ENCODE data around the gene MEIOSIN. TPM values are rescaled to one million over a fixed set of nuclear protein-coding genes. Genes with fewer than 3 reads are reported as not detected.
"Not testable (repeated sequence)": the region's sequence is repeated elsewhere in the genome, so short reads cannot be mapped to it uniquely, and the experiment has no call there.

Gene MEIOSIN
- total RNA-seq, 4 donors from 2014 or later: not detected

DNA sequence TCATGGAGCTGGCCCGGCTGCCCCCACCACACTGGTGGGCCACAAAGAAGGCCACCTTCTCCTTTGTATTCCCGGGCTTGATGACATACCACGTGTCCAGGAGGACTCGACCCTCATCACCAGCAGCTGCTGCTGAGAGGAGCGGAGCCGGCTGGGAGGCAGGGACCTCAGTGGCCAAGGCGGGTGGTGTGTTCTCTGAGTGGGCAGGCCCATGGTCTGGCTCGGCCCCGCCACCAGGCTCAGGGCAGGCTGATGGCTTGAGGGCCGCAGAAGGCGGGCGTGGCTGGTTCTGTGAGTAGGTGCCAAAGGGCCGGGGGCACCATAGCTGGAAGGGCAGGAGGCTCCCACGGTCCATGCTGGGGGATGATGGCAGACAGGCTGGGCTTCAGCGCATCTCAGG is 20.1 kb upstream of the MEIOSIN start:
- no peak for DNase-seq (ENCODE audit: low spot score)
- TF ChIP-seq CTCF (IDR thresholded peaks at IDR 0.05): no peak
- no peak for ATAC-seq (ENCODE audit: low FRiP score)

DNA sequence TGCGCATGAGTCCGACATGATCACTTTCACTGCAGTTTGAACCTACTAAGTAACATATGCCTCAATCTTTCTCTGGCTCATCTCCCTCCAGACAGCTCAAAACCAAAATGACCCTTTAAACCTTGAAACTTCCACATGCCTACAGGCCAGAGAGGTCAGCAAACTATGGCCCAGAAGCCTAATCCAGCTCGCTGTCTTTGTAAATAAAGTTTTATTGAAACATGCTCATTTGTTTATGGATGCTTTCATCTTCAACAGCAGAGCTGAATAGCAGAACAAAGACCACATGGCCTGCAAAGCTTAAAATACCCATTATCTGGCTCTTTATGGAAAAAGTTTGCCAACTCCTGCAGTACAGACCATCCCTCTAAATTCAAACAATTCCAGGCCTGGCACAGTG is 18.1 kb upstream of the MEIOSIN start:
- ATAC-seq (ENCODE audit: low FRiP score): no peak
- TF ChIP-seq CTCF (IDR thresholded peaks at IDR 0.05): no peak
- DNase-seq (ENCODE audit: low spot score): no peak

DNA sequence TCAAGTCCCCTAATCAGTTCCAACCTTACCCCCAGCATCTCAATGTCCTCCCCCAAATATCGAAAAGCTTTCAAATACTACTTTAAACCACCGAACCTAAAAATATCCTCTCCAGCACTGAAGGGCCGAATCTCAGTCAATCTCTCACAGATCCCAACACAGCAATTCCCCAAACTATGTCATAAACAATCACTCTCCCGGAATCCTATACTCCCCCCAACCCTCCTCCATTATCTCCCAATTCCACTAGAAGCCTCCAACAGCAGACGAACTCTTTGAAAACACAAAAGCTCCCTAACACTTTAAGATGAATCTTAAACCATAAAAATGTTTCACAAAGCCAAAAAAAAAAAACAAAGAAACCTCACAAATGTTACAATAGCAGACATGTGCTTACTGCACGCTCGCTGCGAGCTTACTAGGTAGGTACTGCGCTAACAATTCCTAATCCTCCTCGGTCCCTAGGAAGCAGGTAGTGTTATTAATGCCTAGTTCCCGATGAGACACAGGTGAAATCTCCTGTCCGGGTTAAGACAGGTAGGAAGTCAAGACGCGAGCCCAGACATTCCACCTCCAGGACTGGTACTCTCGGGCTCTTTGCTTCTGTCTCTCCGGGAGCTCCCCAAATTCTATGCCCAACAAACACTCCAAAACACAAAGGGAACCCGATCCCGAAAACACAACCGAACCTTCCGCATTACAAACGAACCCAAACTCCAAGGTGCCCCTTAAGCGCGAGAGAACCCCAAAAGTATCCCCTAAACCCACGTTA is 16.7 kb upstream of the MEIOSIN start:
- no peak for TF ChIP-seq CTCF (IDR thresholded peaks at IDR 0.05)
- no peak for DNase-seq (ENCODE audit: low spot score)
- no peak for ATAC-seq (ENCODE audit: low FRiP score)

DNA sequence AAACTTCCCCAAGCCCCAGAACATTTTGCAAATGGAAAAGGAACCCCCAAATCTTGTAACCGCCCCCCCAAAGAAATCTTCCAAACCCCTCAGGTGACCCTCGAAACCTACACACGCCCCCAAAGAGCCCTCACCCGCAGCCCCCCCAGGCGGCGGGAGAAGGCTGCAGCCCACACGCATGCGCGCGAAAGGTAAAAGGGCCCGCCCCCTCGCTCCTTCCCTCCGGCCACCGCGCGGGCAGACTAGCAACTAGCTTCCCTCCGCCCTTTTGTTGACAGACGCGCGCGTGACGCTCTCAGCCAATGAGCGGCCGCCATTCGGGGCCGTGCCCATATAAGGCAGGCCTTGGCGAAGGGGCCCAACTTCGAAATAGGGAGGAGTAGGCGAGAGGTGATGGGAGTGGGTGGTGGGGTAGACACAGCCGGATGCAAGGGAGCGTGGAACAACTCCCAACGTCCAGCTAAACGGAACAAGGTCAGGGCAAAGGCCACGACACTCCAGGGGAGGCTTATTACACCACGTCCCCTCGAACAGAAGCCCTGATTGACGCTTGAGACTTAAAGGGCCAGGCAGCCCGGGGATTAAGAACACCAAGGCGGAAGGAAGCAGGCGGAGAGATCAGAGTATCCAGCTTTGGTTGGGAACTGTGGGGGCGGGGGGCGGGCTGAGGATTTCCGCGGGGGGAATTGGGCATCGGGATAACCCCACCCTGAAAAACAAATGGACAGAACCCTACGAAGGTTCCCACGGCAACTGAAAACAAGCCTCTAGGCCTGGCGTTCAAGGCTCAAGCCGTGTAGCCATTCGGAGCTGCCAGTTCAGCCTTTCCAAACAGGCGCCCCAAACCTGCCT is 15.9 kb upstream of the MEIOSIN start:
- TF ChIP-seq CTCF (IDR thresholded peaks at IDR 0.05): no peak
- ATAC-seq (ENCODE audit: low FRiP score): peak; percentile 99
- DNase-seq (ENCODE audit: low spot score): peak; percentile 86

GRCh38 chr19:45717983-45718650 is 15.1 kb upstream of the MEIOSIN start:
- no peak for DNase-seq (ENCODE audit: low spot score)
- ATAC-seq (ENCODE audit: low FRiP score): no peak
- TF ChIP-seq CTCF (IDR thresholded peaks at IDR 0.05): no peak

- DNase-seq (ENCODE audit: low spot score); ATAC-seq (ENCODE audit: low FRiP score): not testable (repeated sequence)
Observed at GRCh38 chr19:45720065-45720464, 13.2 kb upstream of the MEIOSIN start.

DNA sequence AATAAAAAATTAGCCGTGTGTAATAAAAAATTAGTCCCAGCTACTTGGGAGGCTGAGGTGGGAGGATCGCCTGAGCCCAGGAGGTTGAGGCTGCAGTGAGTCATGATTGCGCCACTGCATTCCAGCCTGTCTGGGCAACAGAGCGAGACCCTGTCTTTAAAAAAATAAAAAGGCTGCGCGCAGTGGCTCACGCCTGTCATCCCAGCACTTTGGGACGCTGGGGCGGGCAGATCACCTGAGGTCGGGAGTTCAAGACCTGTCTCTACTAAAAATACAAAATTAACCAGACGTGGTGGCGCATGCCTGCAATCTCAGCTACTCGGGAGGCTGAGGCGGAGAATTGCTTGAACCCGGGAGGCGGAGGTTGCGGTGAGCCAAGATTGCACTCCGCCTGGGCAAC is 4.6 kb upstream of the MEIOSIN start:
- ATAC-seq (ENCODE audit: low FRiP score); DNase-seq (ENCODE audit: low spot score): not testable (repeated sequence)

Data from omental fat pad (tissue), 4 donors.